Glutamatergic neuron (in vitro differentiated cells): ENCODE measurements around the gene TRIM56. TPM values are rescaled to one million over a fixed set of nuclear protein-coding genes. Genes with fewer than 3 reads are reported as not detected.

Source experiments
- DNase-seq: peaks from one replicate; pipeline ENCODE4 v3.0.0; 2022
- H3K27ac Mint-ChIP-seq: one replicate; pipeline ENCODE4 v1.8.0; 2020; ENCODE audit warnings: mild to moderate bottlenecking, mixed read lengths, inconsistent platforms; ENCODE audit not compliant: unreplicated experiment
- H3K27me3 Mint-ChIP-seq: one replicate; pipeline ENCODE4 v1.8.0; 2020; ENCODE audit warnings: mild to moderate bottlenecking, moderate library complexity, mixed read lengths, inconsistent platforms; ENCODE audit not compliant: unreplicated experiment
- H3K36me3 Mint-ChIP-seq: one replicate; pipeline ENCODE4 v1.8.0; 2020; ENCODE audit warnings: mild to moderate bottlenecking, mixed read lengths, inconsistent platforms; ENCODE audit not compliant: unreplicated experiment
- H3K4me1 Mint-ChIP-seq: one replicate; pipeline ENCODE4 v1.8.0; 2020; ENCODE audit warnings: mild to moderate bottlenecking, low read depth, mixed read lengths, inconsistent platforms; ENCODE audit not compliant: unreplicated experiment
- H3K4me3 Mint-ChIP-seq: one replicate; pipeline ENCODE4 v1.8.0; 2020; ENCODE audit warnings: mild to moderate bottlenecking, mixed read lengths, inconsistent platforms; ENCODE audit not compliant: unreplicated experiment
- H3K9me3 Mint-ChIP-seq: one replicate; pipeline ENCODE4 v1.8.0; 2020; ENCODE audit warnings: mild to moderate bottlenecking, moderate library complexity, mixed read lengths, inconsistent platforms; ENCODE audit not compliant: unreplicated experiment
- total RNA-seq: library from RNA; stranded (reverse); fragmentation: NEBNext Ultra II Directional; extraction: Animal tissue kit (Norgen Biotek cat#: 25700); gene quantifications from one replicate; pipeline ENCODE4 v1.2.1, GENCODE V29; 2021; ENCODE audit not compliant: unreplicated experiment
- TF ChIP-seq, protein P1 (sequence below): fragments of 200-600 bp; sonication (generic); IDR thresholded peaks from one replicate; pipeline ENCODE4 v1.5.0; 2021; ENCODE audit not compliant: partially characterized antibody, unreplicated experiment

TRIM56 gene
- total RNA-seq, 1 donor from 2014 or later = 0.61 TPM

- Mint-ChIP-seq H3K4me3 (no peak overlapping the region), H3K36me3 (no peaks in the 10 kb centered on the region), H3K9me3 (no peaks in the 10 kb centered on the region), H3K27ac (no peak overlapping the region), H3K4me1 (peaks cover 2% of the 10 kb centered on the region), H3K27me3 (peaks cover 10% of the 10 kb centered on the region)
- TF ChIP-seq, protein P1, sequence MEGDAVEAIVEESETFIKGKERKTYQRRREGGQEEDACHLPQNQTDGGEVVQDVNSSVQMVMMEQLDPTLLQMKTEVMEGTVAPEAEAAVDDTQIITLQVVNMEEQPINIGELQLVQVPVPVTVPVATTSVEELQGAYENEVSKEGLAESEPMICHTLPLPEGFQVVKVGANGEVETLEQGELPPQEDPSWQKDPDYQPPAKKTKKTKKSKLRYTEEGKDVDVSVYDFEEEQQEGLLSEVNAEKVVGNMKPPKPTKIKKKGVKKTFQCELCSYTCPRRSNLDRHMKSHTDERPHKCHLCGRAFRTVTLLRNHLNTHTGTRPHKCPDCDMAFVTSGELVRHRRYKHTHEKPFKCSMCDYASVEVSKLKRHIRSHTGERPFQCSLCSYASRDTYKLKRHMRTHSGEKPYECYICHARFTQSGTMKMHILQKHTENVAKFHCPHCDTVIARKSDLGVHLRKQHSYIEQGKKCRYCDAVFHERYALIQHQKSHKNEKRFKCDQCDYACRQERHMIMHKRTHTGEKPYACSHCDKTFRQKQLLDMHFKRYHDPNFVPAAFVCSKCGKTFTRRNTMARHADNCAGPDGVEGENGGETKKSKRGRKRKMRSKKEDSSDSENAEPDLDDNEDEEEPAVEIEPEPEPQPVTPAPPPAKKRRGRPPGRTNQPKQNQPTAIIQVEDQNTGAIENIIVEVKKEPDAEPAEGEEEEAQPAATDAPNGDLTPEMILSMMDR = no peak
- DNase-seq = no peak
Observed at GRCh38 chr7:101137651-101138212, 52.5 kb downstream of the TRIM56 start.

- TF ChIP-seq, protein P1 = peak; percentile 82
- Mint-ChIP-seq H3K36me3 (no peaks in the 10 kb centered on the region), H3K27me3 (peaks cover 8% of the 10 kb centered on the region), H3K27ac (peak overlapping the region; percentile 38), H3K4me3 (no peak overlapping the region), H3K9me3 (peaks cover 1% of the 10 kb centered on the region), H3K4me1 (peaks cover 2% of the 10 kb centered on the region)
- DNase-seq = peak; percentile 73
Observed at GRCh38 chr7:101138213-101138870, 53.1 kb downstream of the TRIM56 start.

GRCh38 chr7:101140339-101140699 lies 55.0 kb downstream of the TRIM56 start:
- no peak overlapping the region for H3K4me3 Mint-ChIP-seq
- H3K27ac Mint-ChIP-seq = no peak overlapping the region

GRCh38 chr7:101140746-101141382 lies 55.6 kb downstream of the TRIM56 start:
- Mint-ChIP-seq H3K4me3 (no peak overlapping the region), H3K4me1 (no peaks in the 10 kb centered on the region), H3K36me3 (no peaks in the 10 kb centered on the region), H3K9me3 (peaks cover 3% of the 10 kb centered on the region), H3K27ac (no peak overlapping the region), H3K27me3 (peaks cover 5% of the 10 kb centered on the region)
- TF ChIP-seq, protein P1 = no peak
- DNase-seq = no peak

More at GRCh38 chr7:101140339-101140699, 55.0 kb downstream of the TRIM56 start:
- Mint-ChIP-seq H3K36me3 (no peaks in the 10 kb centered on the region), H3K27me3 (peaks cover 7% of the 10 kb centered on the region), H3K9me3 (peaks cover 3% of the 10 kb centered on the region), H3K4me1 (no peaks in the 10 kb centered on the region)
- TF ChIP-seq, protein P1 = no peak
- DNase-seq = no peak

Other genes with a start within 250 kb of the TRIM56 start
- gene SLC12A9, start 232.8 kb upstream of the TRIM56 start, total RNA-seq = 36.7 TPM
- gene TRIP6, start 218.1 kb upstream of the TRIM56 start, total RNA-seq = 13.1 TPM
- 213 TPM for gene SRRT, start 210.4 kb upstream of the TRIM56 start, total RNA-seq
- 3.2 TPM for gene UFSP1, start 195.8 kb upstream of the TRIM56 start, total RNA-seq
- 30.0 TPM for gene ACHE, start 189.6 kb upstream of the TRIM56 start, total RNA-seq
- gene MUC3A, start 135.9 kb upstream of the TRIM56 start, total RNA-seq = 6.3 TPM
- 1.0 TPM for gene MUC12, start 115.9 kb upstream of the TRIM56 start, total RNA-seq
- not detected for gene MUC17, start 65.4 kb upstream of the TRIM56 start, total RNA-seq
- gene SERPINE1, start 41.6 kb downstream of the TRIM56 start, total RNA-seq = not detected
- 50.4 TPM for gene AP1S1, start 69.0 kb downstream of the TRIM56 start, total RNA-seq
- gene VGF, start 80.1 kb downstream of the TRIM56 start, total RNA-seq = 8.4 TPM
- 2.4 TPM for gene NAT16, start 94.8 kb downstream of the TRIM56 start, total RNA-seq
- gene MOGAT3, start 115.6 kb downstream of the TRIM56 start, total RNA-seq = not detected
- gene PLOD3, start 132.1 kb downstream of the TRIM56 start, total RNA-seq = 47.1 TPM
- gene ZNHIT1, start 132.7 kb downstream of the TRIM56 start, total RNA-seq = 60.8 TPM
- 9.4 TPM for gene CLDN15, start 152.3 kb downstream of the TRIM56 start, total RNA-seq
- gene FIS1, start 159.6 kb downstream of the TRIM56 start, total RNA-seq = 128 TPM
- 20.9 TPM for gene IFT22, start 236.3 kb downstream of the TRIM56 start, total RNA-seq